GM19099 (cell line): ENCODE results near the gene OOSP3.

Source experiments
- POLR2A ChIP-seq: IDR thresholded peaks from 3 replicates; pipeline ENCODE4 v1.6.1; 2011; ENCODE audit warnings: low read depth; ENCODE audit not compliant: insufficient read length; ENCODE audit errors: extremely low read depth

Gene OOSP3

GRCh38 chr11:59918987-59919589 lies 40.5 kb downstream of the OOSP3 start:
- no peak for TF ChIP-seq POLR2A

DNA sequence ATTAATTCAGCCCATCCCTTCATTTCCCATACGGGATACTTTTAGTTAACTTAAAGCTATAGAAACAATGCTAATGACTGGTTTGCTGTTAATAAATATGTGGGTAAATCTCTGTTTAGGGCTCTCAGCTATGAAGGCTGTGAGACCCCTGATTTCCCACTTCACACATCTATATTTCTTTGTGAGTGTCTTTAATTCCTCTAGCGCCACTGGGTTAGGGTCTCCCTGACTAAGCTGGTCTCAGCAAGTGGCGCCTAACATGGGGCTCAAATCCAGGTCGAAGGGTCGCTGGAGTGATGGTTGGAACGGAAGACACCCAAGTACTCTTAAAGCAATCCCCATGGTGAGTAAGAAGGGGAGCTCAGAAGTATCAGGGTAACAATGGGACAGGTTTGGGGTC lies 45.2 kb downstream of the OOSP3 start:
- TF ChIP-seq POLR2A: no peak

- no peak for TF ChIP-seq POLR2A
Observed at GRCh38 chr11:59931688-59932087, 53.1 kb downstream of the OOSP3 start.

- no peak for TF ChIP-seq POLR2A
Observed at GRCh38 chr11:59938132-59938531, 59.5 kb downstream of the OOSP3 start, which contains the start of gene OOSP1. Gene OOSP1 (plus strand): TSS chr11:59938432. CDS start chr11:59938455, 23 bp downstream.

GRCh38 chr11:59938718-59939117 lies 60.1 kb downstream of the OOSP3 start:
- TF ChIP-seq POLR2A: no peak

DNA sequence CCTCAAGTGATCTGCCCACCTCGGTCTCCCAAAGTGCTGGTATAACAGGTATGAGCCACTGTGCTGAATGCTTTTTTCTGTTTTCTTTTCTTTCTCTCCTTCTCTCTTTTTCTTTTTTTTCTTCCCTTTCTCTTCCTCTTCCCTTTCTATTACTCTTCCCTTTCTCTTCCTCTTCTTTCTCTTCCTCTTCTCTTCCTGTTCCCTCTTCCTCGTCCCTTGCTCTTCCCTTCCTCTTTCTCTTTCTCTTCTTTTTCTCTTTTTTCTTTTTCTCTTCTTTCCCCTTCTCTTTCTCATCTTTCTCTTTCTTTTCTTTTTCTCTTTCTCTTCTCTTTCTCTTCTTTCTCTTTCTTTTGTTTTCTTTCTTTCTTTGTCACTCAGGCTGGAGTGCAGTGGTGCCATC lies 60.9 kb downstream of the OOSP3 start:
- TF ChIP-seq POLR2A: no peak

DNA sequence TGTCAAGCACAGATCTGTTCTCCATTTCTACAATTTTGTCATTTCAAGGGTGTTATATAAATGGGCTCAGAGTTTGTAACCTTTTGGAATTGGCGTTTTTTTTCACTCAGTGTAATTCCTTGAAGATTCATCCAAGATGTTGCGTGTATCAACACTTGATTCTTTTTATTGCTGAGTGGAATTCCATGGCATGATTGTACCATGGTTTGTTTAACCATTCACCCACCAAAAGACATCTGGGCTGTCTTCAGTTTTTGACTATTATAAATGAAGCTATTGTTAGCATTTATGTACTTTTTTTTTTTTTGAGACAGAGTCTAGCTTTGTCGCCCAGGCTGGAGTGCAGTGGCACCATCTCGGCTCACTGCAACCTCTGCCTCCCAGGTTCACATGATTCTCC lies 62.5 kb downstream of the OOSP3 start:
- TF ChIP-seq POLR2A: no peak

DNA sequence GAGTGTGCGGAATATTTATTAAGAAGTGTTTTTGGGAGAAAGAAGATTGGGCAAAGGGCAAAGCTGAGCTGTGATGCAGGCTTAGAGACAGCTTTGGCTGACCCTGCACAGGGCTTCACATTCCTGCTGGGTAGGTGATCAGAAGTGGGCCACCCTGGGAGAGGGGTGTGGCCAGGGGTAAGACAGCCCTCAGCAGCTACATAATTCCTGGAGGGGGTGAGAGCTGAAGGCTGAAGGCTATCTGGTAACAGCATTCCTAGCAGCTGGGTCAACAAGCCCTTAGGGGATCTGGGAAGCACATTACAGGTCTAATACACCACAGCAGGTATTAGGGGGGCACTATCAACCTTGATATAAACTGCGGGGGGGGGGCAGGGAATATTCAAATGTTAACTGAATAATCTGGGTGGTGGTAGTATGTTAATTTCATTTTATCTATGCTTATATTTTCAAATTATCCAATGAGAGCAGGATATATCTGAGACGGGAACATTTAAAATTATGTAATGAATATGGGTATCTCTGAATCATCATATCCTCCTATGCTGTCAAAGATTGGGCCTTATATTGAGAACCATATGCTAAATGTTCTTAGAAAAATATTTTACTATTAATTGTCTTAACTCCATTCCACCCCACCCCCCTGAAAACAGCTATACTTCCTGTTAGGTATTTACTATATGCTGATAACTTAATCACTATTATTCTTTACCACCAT lies 65.6 kb downstream of the OOSP3 start:
- no peak for TF ChIP-seq POLR2A

GRCh38 chr11:59944720-59945119 lies 66.1 kb downstream of the OOSP3 start:
- no peak for TF ChIP-seq POLR2A
